ENCODE measurements around the gene ELOVL1.

Gene ELOVL1

DNA sequence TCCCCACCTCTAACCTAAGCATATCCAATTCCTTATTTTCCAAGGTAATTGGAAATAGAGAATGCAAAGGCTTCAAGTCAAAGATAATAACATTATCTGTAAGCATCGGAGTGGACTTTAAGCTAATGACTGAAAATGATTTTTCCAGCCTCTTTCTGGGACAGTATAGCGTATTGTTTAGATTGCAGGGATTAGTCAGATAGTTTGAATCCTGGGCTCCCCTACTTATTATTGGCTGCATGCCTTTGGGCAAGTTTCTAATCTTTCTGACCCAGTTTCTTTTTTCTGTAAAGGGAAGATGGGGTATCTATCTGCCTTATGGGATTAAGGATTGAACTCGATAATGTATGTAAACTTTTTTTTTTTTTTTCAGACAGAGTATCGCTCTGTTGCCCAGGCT is 10.6 kb downstream of the ELOVL1 start:
- Histone ChIP-seq H3K4me1 (ENCODE audit: low read depth, poor library complexity, severe bottlenecking) (peaks cover 23% of the 10 kb centered on the region), H3K4me2 (peak overlapping the region; percentile 43; the same call in 1 of the 2 replicates), H4K20me1 (ENCODE audit: insufficient read depth) (no peaks in the 10 kb centered on the region), H3K9ac (no peak overlapping the region), H3K36me3 (ENCODE audit: insufficient read depth) (no peaks in the 10 kb centered on the region), H3K79me2 (ENCODE audit: insufficient read depth, low read depth) (peaks cover 23% of the 10 kb centered on the region), H3K4me3 (IDR thresholded peaks at IDR 0.05; ENCODE audit: insufficient read depth, low read depth, low read length) (no peak overlapping the region), H3K27me3 (ENCODE audit: insufficient read depth, low read depth) (no peaks in the 10 kb centered on the region), H2AFZ (ENCODE audit: low read depth) (no peak overlapping the region), H3K27ac (no peak overlapping the region)
- TF ChIP-seq, protein P1, sequence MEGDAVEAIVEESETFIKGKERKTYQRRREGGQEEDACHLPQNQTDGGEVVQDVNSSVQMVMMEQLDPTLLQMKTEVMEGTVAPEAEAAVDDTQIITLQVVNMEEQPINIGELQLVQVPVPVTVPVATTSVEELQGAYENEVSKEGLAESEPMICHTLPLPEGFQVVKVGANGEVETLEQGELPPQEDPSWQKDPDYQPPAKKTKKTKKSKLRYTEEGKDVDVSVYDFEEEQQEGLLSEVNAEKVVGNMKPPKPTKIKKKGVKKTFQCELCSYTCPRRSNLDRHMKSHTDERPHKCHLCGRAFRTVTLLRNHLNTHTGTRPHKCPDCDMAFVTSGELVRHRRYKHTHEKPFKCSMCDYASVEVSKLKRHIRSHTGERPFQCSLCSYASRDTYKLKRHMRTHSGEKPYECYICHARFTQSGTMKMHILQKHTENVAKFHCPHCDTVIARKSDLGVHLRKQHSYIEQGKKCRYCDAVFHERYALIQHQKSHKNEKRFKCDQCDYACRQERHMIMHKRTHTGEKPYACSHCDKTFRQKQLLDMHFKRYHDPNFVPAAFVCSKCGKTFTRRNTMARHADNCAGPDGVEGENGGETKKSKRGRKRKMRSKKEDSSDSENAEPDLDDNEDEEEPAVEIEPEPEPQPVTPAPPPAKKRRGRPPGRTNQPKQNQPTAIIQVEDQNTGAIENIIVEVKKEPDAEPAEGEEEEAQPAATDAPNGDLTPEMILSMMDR (conservative IDR thresholded peaks at IDR 0.05; ENCODE audit: low read depth, low read length) = no peak

DNA sequence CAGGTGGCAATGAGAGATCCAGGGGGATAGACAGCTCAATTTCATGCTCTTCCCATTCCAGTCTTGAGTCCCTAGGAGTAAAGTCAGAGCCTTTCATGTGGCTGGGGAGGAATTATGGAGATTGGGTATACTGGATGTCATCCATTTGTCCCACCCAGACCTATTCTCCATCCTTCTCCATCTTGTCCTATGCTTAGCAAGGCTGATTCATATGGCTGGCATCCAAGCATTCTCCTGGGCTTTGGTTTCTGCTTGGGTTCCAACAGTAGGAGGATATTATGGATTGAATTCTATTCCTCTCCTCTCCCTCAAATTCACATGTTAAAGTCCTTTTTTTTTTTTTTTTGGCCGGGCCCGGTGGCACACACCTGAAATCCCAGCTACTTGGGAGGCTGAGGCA is 12.9 kb downstream of the ELOVL1 start:
- Histone ChIP-seq H3K27me3 (ENCODE audit: insufficient read depth, low read depth) (no peaks in the 10 kb centered on the region), H2AFZ (ENCODE audit: low read depth) (no peak overlapping the region), H3K4me1 (ENCODE audit: low read depth, poor library complexity, severe bottlenecking) (peaks cover 12% of the 10 kb centered on the region), H3K27ac (no peak overlapping the region), H4K20me1 (ENCODE audit: insufficient read depth) (no peaks in the 10 kb centered on the region), H3K4me3 (IDR thresholded peaks at IDR 0.05; ENCODE audit: insufficient read depth, low read depth, low read length) (no peak overlapping the region), H3K79me2 (ENCODE audit: insufficient read depth, low read depth) (peaks cover 12% of the 10 kb centered on the region), H3K36me3 (ENCODE audit: insufficient read depth) (no peaks in the 10 kb centered on the region), H3K9ac (no peak overlapping the region), H3K4me2 (no peak overlapping the region)
- TF ChIP-seq, protein P1 (conservative IDR thresholded peaks at IDR 0.05; ENCODE audit: low read depth, low read length) = no peak

DNA sequence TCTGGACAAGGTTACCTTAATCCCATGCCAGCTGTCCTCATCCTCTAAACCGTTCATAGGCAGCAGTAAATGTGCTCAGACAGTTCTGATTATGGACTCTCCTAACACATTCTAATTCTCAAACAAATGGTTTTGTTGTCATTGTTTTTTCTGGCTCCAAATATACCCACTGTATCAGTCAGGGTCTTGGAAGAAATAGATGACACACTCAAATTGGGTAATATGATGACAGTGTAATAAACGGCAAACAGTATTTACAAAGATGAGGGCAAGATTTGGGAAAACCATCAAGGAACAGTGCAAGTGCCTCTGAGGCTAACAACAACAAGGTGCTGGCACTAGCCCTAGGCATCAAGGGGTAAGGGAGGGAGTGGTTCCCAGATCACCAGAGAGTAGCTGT is 13.3 kb downstream of the ELOVL1 start:
- no peaks in the 10 kb centered on the region for H3K27me3 ChIP-seq (ENCODE audit: insufficient read depth, low read depth)
- no peak overlapping the region for H3K9ac ChIP-seq
- TF ChIP-seq, protein P1 (conservative IDR thresholded peaks at IDR 0.05; ENCODE audit: low read depth, low read length) = no peak
- H3K4me1 ChIP-seq (ENCODE audit: low read depth, poor library complexity, severe bottlenecking) = peaks cover 7% of the 10 kb centered on the region
- H3K79me2 ChIP-seq (ENCODE audit: insufficient read depth, low read depth) = peaks cover 8% of the 10 kb centered on the region
- no peak overlapping the region for H2AFZ ChIP-seq (ENCODE audit: low read depth)
- no peaks in the 10 kb centered on the region for H3K36me3 ChIP-seq (ENCODE audit: insufficient read depth)
- H3K27ac ChIP-seq = no peak overlapping the region
- no peak overlapping the region for H3K4me3 ChIP-seq (IDR thresholded peaks at IDR 0.05; ENCODE audit: insufficient read depth, low read depth, low read length)
- H4K20me1 ChIP-seq (ENCODE audit: insufficient read depth) = no peaks in the 10 kb centered on the region
- H3K4me2 ChIP-seq = no peak overlapping the region

DNA sequence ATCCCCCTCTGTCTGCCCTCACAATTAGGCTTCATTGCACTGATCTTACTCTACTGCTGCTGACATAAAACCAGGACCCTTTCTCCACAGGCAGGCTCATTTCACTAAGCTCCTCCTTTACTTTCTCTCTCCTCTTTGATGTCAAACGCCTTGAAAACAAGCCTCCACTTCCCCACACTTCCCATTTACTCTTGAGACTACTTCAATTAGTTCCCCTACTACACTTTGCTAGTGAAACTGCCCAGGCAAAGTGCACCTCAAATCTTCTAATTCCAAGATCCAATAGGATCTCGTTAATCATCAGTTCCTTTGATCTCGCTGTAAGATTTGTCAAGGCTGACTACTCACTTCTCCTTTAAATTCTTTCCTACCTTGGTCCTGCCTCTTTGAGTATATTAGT is 14.9 kb downstream of the ELOVL1 start:
- no peak overlapping the region for H2AFZ ChIP-seq (ENCODE audit: low read depth)
- no peak overlapping the region for H3K9ac ChIP-seq
- TF ChIP-seq, protein P1 (conservative IDR thresholded peaks at IDR 0.05; ENCODE audit: low read depth, low read length) = no peak
- H3K4me2 ChIP-seq = no peak overlapping the region
- H4K20me1 ChIP-seq (ENCODE audit: insufficient read depth) = no peaks in the 10 kb centered on the region
- H3K36me3 ChIP-seq (ENCODE audit: insufficient read depth) = no peaks in the 10 kb centered on the region
- no peaks in the 10 kb centered on the region for H3K27me3 ChIP-seq (ENCODE audit: insufficient read depth, low read depth)
- H3K4me1 ChIP-seq (ENCODE audit: low read depth, poor library complexity, severe bottlenecking) = peaks cover 7% of the 10 kb centered on the region
- no peak overlapping the region for H3K27ac ChIP-seq
- no peaks in the 10 kb centered on the region for H3K79me2 ChIP-seq (ENCODE audit: insufficient read depth, low read depth)
- no peak overlapping the region for H3K4me3 ChIP-seq (IDR thresholded peaks at IDR 0.05; ENCODE audit: insufficient read depth, low read depth, low read length)

Data from KMS-11 (cell line).